ENCODE results near the gene MAD2L1. TPM values are rescaled to one million over a fixed set of nuclear protein-coding genes. Genes with fewer than 3 reads are reported as not detected.

Gene MAD2L1
- total and polyA plus RNA-seq, 2 experiments from 2014 or later, result 80.2 to 139 TPM

GRCh38 chr4:120007896-120008436 lies 58.7 kb downstream of the MAD2L1 start:
- Mint-ChIP-seq H3K27me3 (ENCODE audit: insufficient read depth, low read depth, poor library complexity) (peaks cover 9% of the 10 kb centered on the region), H3K9me3 (peaks cover 23% of the 10 kb centered on the region), H3K4me1 (no peaks in the 10 kb centered on the region; the same call in 1 of the 3 replicates), H3K27ac (no peak overlapping the region), H3K4me3 (no peak overlapping the region), H3K36me3 (ENCODE audit: low read depth) (peaks cover 26% of the 10 kb centered on the region; the same call in 2 of the 3 replicates)
- no peak overlapping the region for H2AFZ ChIP-seq
- H4K20me1 ChIP-seq (replicated peaks; ENCODE audit: insufficient read depth), result no peaks in the 10 kb centered on the region
- no peaks in the 10 kb centered on the region for H3K4me1 ChIP-seq (ENCODE audit: insufficient read depth)
- H3K27ac ChIP-seq (ENCODE audit: low read depth), result no peak overlapping the region
- H3K79me2 ChIP-seq (replicated peaks; ENCODE audit: insufficient read depth), result no peaks in the 10 kb centered on the region
- peaks cover 5% of the 10 kb centered on the region; the same call in 1 of the 2 replicates for H3K36me3 ChIP-seq (ENCODE audit: insufficient read depth)
- peaks cover 9% of the 10 kb centered on the region for H3F3A ChIP-seq (replicated peaks; ENCODE audit: low read depth)
- peaks cover 41% of the 10 kb centered on the region for H3K27me3 ChIP-seq (ENCODE audit: insufficient read depth)
- ATAC-seq, result no peak
- H3K4me3 ChIP-seq, result no peak overlapping the region
- TF ChIP-seq ZNF114 (CRISPR knock-in tag; IDR thresholded peaks at IDR 0.05) (no peak), ETS1 (IDR thresholded peaks at IDR 0.05) (no peak), STAT1 (IDR thresholded peaks at IDR 0.05; ENCODE audit: unreplicated experiment) (no peak), NANOG (IDR thresholded peaks at IDR 0.05; ENCODE audit: borderline replicate concordance) (no peak), ZNF462 (CRISPR knock-in tag; IDR thresholded peaks at IDR 0.05) (no peak), CTCF (conservative IDR thresholded peaks at IDR 0.05; ENCODE audit: low read depth in 2 of 2) (no peak), EZH2phosphoT487 (IDR thresholded peaks at IDR 0.05; ENCODE audit: unreplicated experiment) (no peak), CREB1 (CRISPR knock-in tag; IDR thresholded peaks at IDR 0.05; ENCODE audit: low read depth) (no peak), REST (IDR thresholded peaks at IDR 0.05; ENCODE audit: unreplicated experiment) (no peak), JUNB (IDR thresholded peaks at IDR 0.05; ENCODE audit: unreplicated experiment) (no peak), POLR2AphosphoS5 (IDR thresholded peaks at IDR 0.05; ENCODE audit: low read depth) (no peak), EZH2 (IDR thresholded peaks at IDR 0.05; ENCODE audit: low read depth, unreplicated experiment) (no peak), ZNF331 (CRISPR knock-in tag; IDR thresholded peaks at IDR 0.05; ENCODE audit: low read depth) (no peak)
- DNase-seq (ENCODE audit: low spot score), result no peak
- H3K9me2 ChIP-seq (ENCODE audit: insufficient read depth), result peaks cover 15% of the 10 kb centered on the region
- H3K4me2 ChIP-seq, result no peak overlapping the region

Measured in GM23338 (cell line).